ENCODE results near the gene HEBP2.

HEBP2 gene

GRCh38 chr6:138455746-138456400 lies 51.9 kb downstream of the HEBP2 start:
- no peak for DNase-seq

- DNase-seq, result no peak
Observed at GRCh38 chr6:138456401-138456790, 52.4 kb downstream of the HEBP2 start.

DNA sequence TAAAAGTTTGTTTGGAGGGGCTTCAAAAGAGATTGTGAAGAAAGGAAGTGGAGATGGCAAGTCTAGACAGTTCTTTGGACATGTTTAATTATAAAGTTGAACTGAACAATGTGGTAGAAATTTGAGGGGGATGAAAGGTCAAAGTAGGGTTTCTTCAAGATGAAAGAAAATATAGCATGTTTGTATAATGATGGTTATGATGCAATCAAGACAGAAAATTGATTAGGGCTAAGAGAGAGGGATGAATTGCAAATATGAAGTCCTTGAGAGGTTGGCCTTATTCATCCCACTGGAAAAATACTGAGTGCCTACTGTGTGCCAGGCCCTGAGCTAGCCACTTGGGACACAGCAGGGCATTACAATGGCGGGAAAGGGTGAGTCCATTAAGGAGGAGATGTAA lies 57.6 kb downstream of the HEBP2 start:
- no peak for DNase-seq

DNA sequence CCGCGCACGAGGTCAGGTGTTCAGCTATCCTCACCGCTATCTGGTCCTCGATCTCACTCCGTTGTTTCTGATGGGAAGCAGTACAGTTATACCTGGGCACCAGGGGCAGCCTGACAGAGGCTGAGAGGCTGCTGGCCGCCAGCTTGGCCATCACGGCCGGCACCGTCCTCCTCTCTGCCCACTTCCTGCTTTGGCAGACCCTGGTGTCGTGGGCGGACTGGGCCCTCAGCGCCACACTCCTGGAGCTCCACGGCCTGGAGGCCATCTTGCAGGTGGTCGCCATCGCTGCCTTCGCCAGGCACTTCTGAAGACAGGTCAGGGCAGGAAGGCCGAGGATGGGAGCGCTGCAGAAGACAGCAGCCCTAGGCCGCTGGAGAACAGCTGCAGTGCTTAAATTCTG lies 60.1 kb downstream of the HEBP2 start:
- no peak for DNase-seq

DNA sequence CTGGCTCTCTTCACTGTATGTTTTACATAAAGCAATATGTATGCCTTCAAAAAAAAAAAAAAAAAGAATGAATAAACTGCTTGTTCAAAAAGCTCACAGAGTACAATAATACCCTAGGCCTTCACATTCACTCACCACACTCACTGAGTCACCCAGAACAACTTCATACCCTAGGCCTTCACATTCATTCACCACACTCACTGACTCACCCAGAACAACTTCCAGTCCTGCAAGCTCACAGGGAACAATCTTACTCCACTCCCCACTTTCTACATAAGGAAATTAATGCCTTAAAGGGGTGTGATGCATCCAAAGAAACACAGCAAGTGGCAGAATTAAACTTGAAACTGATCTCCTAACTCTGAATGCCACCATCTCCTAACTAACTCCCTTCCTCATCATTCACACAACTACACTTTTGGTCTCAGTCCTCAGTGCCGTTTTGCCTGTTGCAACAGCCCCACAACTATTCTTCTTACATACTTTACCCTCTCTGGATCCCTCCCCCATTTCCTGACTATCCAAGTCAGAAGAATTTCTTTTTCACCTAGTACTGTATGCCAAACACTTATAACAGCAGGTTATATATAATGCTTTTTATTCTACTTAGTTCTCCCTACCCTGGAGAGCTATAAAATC lies 61.1 kb downstream of the HEBP2 start:
- no peak for DNase-seq

DNA sequence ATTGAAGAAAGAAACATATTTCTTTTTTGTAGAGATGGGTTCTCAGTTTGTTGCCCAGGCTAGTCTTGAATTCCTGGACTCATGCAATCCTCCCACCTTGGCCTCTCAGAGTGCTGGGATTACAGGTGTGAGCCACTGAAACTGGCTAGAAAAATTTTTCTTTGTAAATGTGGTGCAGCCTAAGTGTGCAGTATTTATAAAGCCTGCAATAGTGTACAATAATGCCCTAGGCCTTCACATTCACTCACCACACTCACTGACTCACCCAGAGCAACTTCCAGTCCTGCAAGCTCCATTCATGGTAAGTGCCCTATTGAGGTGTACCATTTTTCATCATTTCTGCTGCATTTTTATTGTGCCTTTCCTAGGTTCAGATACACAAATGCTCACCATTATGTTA lies 63.9 kb downstream of the HEBP2 start:
- DNase-seq, result no peak

DNA sequence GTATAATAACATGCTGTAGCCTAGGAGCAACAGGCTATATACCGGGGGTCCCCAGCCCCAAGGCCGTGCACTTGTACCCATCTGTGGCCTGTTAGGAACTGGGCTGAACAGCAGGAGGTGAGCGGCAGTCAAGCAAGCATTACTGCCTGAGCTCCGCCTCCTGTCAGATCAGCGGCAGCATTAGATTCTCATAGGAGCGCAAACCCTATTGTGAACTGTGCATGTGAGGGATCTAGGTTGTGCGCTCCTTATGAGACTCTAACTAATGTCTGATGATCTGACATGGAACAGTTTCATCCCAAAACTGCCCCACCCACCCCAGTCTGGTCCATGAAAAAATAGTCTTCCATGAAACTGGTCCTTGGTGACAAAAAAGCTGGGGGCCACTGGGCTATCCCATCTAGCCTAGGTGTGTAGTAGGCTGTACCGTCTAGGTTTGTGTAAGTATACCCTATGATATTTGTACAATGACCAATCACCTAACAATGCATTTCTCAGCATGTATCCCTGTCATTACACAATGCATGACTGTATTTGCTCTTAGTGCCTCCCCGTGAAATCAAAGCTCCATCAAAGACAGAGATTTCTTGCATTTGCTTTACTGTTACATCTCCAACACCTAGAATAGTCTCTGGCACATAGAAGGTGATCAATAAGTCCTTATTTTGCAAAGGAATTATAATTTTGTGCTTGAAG lies 64.4 kb downstream of the HEBP2 start:
- DNase-seq, result no peak
